NCI-H1105 treated with DMSO at 0.1 percent for 48 hours (cell line): ENCODE results near the gene TBX5.

ENCODE experiments used
- DNase-seq: peaks from one replicate; lab custom pipeline; 2025; lab: John Stamatoyannopoulos, UW

TBX5 gene

GRCh38 chr12:114405519-114406271 lies at the start of gene TBX5:
TSS of gene TBX5 (minus strand) at chr12:114406144. CDS start at chr12:114403898, 2,246 bp downstream.
- DNase-seq: peak; percentile 78

DNA sequence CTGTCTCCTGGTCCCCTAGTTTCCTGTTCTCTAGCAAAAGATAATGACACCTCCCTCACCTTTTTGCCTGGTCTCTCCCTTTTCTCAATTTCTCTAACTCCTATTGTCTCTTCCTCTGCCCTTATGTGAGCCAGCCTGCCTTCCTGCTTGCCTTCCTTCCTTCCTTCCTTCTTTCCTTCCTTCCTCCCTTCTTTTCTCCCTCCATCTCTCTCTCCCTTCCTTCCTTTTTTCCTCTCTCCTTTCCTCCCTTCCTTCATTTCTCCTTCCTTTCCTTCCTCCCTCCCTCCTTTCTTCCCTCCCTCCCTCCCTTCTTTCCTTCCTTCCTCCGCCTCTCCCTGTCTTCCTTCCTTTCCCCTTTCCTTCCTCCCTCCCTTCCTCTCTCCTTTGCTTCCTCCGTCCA lies 45.7 kb upstream of the TBX5 start:
- no peak for DNase-seq

DNA sequence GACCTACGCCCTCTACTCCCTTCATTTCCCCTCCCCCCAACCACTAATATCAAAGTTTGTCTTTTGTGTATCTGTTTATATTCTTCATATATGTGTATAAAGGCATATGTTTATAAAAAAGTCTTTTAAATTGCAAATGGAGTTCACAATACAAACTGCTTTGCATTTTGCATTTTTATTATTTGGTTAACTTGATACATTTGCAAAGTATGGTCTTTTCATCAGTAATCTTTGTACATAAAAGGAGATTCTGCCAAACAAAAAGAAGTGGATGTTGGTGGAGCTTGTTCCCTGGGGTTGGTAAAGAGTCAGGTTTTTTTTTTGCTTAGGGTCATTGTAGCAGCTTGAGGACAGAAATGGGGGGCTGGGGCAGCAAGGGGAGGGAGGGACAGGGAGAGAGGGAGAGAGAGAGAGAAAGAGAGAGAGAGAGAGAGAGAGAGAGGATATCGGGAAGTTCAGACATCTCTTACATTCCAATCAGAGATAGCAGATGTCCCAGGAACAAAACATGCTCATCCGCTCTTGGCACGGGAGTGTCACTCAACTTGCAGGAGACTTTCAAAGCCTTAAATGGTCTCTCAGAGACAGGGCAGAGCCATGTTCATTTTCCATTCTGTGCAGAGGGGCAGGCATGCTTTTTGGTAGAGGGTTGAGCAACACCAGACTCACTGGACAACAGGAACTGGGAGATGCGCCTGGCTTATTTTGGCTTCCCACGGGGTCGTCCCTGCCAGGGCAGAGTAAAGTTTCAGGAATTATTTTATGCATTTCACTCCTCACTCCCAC lies 44.8 kb upstream of the TBX5 start:
- no peak for DNase-seq

GRCh38 chr12:114450019-114450418 lies 44.1 kb upstream of the TBX5 start:
- DNase-seq: no peak

GRCh38 chr12:114448618-114448933 lies 42.6 kb upstream of the TBX5 start:
- no peak for DNase-seq

DNA sequence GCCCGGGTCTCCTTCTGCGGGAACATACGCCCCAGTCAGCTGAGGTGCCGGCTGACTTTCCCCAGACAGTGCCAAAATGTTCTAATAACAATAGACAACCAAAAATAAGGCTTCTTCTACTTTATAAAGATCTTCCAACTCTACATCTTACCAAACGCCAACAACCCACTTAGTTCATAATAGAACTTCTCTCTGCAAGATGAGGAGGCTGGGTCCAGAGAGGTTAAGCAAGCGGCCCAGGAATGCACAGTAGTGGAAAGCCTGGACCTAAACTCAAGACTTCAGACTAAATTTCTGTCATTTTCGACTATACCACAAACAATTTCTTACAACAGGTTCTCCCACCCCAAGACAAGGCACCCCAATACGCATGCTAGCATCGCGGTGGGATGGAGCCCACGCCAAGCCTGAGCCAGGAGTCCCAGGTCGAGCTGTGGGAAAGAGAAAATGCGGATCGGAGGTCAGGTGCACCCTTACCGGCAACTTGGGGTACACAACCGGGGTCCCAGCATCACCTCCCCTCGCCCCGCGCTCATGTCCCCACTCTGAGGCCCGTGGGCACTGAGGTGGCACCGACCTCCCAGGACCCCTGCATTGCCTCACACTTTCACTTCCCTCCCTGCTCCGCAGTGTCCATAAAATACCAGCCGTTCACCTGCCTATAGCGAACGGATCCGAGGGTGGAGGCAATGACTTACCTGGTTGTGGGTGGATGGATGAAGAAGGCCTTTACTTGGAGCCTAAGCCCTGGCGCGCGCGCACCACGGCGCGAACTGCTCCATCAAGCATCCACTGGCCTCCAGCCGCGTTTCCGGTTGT lies 42.1 kb upstream of the TBX5 start:
- DNase-seq: no peak

DNA sequence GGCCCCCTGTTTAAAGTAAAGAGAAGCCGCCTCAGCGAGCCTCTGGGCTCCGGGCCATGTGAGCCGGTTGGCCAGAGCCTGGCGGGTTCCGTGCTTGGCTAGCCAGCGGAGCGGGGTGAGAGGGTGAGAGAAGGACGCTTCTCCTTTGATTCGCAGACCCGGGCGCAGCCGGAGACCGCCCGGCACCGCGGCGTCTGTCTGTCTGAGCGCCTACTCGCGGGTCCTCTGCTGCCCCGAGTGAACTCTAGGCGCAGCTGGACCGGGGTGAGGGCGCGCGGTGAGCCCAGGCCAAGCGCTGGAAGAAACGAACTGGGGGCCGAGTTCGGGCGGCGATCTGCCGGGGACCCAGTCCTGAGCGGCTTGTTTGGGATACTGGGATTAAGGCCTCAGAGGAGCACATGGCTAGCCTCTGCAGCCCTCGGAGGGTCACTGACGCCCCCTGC lies 41.4 kb upstream of the TBX5 start:
- DNase-seq: no peak

DNA sequence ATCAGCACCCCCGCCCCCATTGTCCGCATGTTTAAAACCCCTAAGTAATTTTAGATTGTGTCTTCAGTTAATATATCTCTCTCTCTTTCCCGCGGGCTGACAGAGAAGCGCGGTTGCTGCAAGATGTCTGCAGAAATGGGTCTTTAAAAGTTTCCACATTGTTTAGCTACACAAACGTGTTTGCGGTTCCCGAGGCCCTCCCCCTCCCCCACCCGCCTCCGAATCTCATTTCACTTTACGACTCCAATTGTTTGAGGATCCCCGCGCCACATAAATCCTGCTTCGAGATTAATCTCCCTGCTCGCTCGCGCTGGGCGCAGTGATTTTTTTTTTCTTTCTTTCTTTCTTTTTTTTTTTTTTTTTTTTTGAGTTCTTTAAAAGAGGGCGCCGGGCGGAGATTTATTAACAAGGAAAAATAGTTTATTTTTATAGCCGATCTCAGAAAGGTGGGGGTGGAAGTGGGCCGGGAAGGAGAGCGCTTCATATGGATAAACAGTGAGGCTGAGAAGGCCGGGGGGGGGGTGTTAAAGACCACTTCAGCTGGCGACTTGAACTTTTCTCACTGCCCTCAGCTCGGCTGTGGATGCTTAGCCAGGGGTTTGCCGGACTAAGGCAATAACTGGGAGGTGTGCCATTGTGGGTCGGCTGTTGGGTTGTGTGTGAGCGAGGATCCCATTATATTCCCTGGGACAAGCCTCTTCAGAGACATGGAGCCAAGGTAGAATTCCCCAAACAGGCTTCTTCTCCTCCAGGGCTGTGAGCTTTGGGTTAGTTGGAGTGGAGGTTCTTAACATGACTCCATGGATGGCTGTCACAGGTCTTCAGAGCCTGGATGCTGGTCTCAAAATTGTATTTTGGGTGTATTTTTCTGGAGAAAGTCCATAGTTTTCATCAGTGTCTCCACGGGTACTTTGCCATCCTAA lies 39.7 kb upstream of the TBX5 start:
- peak; percentile 5 for DNase-seq

DNA sequence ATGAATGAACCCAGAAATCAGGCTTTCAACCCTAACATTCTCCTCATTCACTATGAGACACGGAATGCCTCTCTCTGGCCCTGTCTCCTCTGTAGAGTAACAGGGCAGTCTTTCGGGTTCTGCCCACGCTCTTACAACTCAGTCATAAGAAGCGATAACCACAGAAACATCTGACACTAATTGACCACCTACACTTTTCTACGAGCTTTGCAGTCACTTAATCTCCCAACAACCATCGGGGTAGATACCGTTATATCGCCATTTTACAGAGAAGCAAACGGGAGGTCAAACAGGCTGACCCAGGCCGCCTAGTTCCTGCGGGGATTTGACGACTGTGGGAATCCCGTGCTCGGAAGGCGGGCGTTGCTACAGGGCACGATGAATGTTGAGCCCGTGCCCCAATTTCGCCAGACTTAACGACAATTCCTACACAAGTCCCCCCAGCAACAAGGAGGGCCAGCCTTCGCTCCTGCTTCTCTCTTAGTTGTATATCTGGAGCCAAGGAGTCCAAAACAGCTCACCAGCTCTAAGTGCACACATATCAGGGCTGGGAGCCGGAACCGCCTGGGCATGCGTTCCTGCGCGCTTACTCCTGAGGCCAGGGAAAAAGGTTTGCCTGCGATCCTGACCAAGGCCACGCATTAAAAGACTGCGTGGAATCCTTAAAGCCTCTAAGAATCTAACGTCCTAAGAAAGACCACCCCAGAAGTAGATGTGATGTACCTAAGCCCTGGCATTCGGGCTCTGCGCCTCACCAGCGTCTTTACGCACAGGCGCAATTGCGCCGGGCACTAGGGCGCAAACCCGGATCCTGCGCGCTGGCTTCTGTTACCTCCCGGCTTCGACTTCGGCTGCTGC lies 38.7 kb upstream of the TBX5 start:
- DNase-seq: peak; percentile 48

- peak; percentile 35 for DNase-seq
These were observed 37.9 kb upstream of the TBX5 start for GRCh38 chr12:114443607-114444421.

DNA sequence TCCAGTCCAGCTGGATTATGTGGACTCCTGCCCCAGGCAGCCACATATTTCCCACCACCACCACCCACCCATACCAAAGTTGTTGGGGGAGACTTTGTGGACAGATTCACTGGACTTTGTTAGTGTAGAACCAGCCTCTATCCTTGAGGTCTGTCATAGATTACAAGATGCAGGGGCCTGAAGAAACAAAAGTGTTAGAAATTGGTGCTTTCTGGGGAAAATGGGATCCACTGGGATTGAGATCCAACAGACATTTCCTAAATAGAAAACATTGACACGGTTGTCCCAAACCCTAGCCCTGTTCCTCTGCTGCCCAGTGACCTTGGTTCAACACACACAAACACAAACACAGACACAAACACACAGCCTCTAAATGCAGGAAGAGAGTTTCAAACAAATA lies 36.6 kb upstream of the TBX5 start:
- DNase-seq: no peak

GRCh38 chr12:114441545-114441944 lies 35.6 kb upstream of the TBX5 start:
- no peak for DNase-seq

GRCh38 chr12:114441039-114441383 lies 35.1 kb upstream of the TBX5 start:
- DNase-seq: no peak

- DNase-seq: no peak
These were observed 34.5 kb upstream of the TBX5 start for GRCh38 chr12:114440270-114441038.

- peak; percentile 2 for DNase-seq
These were observed 33.9 kb upstream of the TBX5 start for GRCh38 chr12:114439817-114440216.

GRCh38 chr12:114439261-114439683 lies 33.3 kb upstream of the TBX5 start:
- DNase-seq: no peak

GRCh38 chr12:114438635-114439256 lies 32.8 kb upstream of the TBX5 start:
- no peak for DNase-seq

DNA sequence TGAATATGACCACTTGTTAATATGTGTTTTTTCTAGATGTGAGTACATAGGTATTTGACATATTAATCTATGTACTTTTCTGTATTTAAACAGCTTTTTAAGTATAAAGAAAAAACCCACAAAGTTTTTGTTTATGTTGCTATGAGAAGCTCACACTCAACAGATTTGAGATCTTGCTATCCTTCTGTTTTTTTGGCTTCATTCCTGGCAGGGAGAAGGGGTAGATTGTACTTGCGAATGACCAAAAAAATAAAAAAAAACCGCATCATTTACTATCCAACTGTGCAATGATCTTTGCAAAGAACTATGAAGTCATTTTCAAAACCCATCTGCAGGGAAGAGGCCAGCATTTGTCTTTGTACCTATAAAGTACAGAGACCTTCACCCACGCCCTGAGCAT lies 28.4 kb upstream of the TBX5 start:
- no peak for DNase-seq

- no peak for DNase-seq
These were observed 26.0 kb upstream of the TBX5 start for GRCh38 chr12:114431902-114432301.
